Adrenal gland (tissue), 12 donors: ENCODE measurements around the gene EPC1. TPM values are rescaled to one million over a fixed set of nuclear protein-coding genes. Genes with fewer than 3 reads are reported as not detected.
A peak's percentile ranks its signal among the peaks of the same experiment; 100 is the strongest.

Source experiments
- DNase-seq, 7 donors: peaks; one replicate each; pipeline ENCODE4 v3.0.0-alpha.2; 2019 to 2020
- H3K27ac ChIP-seq, 5 donors: fragments of 200-600 bp; sonication (generic) in 4 of 5; 1 replicate in 3 of 5; 2 replicates in 2 of 5; pipeline versions ENCODE4 v1.5.1 to v1.8.0; 2016 to 2020; ENCODE audit warnings: mild to moderate bottlenecking in 1 of 5
- H3K27me3 ChIP-seq: fragments of 200-600 bp; 2 replicates; pipeline ENCODE4 v1.8.0; 2021
- H3K36me3 ChIP-seq, 2 donors: fragments of 200-600 bp; replicated peaks in 1 of 2; 1 replicate in 1 of 2; 2 replicates in 1 of 2; pipeline versions ENCODE4 v1.5.1 to v1.8.0; 2018 to 2022
- H3K4me1 ChIP-seq, 2 donors: fragments of 200-600 bp; replicated peaks in 1 of 2; 1 replicate in 1 of 2; 2 replicates in 1 of 2; pipeline versions ENCODE4 v1.5.1 to v1.8.0; 2018 to 2021
- H3K4me3 ChIP-seq, 4 donors: fragments of 200-600 bp; sonication (generic) in 3 of 4; one replicate each; pipeline ENCODE4 v1.5.1; 2016 to 2018
- H3K9me3 ChIP-seq, 3 donors: fragments of 200-600 bp; sonication (generic) in 1 of 3; replicated peaks in 1 of 3; 1 replicate in 2 of 3; 2 replicates in 1 of 3; pipeline versions ENCODE4 v1.5.1 to v1.8.0; 2016 to 2021
- CTCF ChIP-seq, 6 experiments: fragments of 450-650 bp in 4 of 6; fragments of 200-600 bp in 2 of 6; sonication (generic) in 1 of 6; IDR thresholded peaks; 1 replicate in 5 of 6; 2 replicates in 1 of 6; pipeline versions ENCODE4 v1.5.1 to v1.8.0; 2016 to 2021; ENCODE audit warnings: antibody characterized with exemption in 6 of 6, mild to moderate bottlenecking in 2 of 6, moderate library complexity in 1 of 6
- POLR2A ChIP-seq, 2 donors: fragments of 450-650 bp; IDR thresholded peaks; one replicate each; pipeline ENCODE4 v1.6.1; 2017; ENCODE audit warnings: antibody characterized with exemption in 2 of 2, mild to moderate bottlenecking in 2 of 2, moderate library complexity in 1 of 2
- WGBS, 4 donors: extraction: QIAGEN DNeasy Blood & Tissue Kit in 2 of 4; methylation state at CpG; one replicate each; pipeline versions ENCODE4 v1.1.5 to v1.1.7; 2013 to 2017; 5-methylcytosine and 5-hydroxymethylcytosine counted together
- intact Hi-C, 2 donors: fragments of 100-400 bp; cut with DNase I; formaldehyde crosslinking; loops; one replicate each; pipeline versions ENCODE4 v1.14.1 to v1.15.0; 2022 to 2023
- polyA plus RNA-seq, 3 donors: library from polyadenylated mRNA; stranded (reverse); fragments of 200-250 nt in 2 of 3; fragments of 350-450 nt in 1 of 3; fragmentation: Illumina TruSeq in 1 of 3; extraction: RNeasy Lipid Tissue Mini Kit (QIAGEN cat#74804) in 1 of 3; gene quantifications; one replicate each; pipeline ENCODE4 v1.2.3, GENCODE V29; 2013 to 2014
- total RNA-seq, 9 donors: library from RNA; depleted of rRNA in 4 of 9; stranded (reverse); fragments of >200 nt in 4 of 9; fragments of 120-200 nt in 1 of 9; fragmentation: NEBNext Ultra II Directional in 1 of 9; extraction: Animal tissue kit (Norgen Biotek cat#: 25700) in 1 of 9; gene quantifications; one replicate each; pipeline versions ENCODE4 v1.1.0 to v1.2.4, GENCODE V29; 2013 to 2023
- donor health status: healthy with polysubstance abuse.
- donor health status: Bipolar disorder and iron deficiency.
- donor health status: DM: yes; HTN: yes; CAD: no.
- donor health status: DM: no; HTN: no; CAD: no.
- donor health status: DM: no; HTN: no; CAD: no.
- donor health status: DM: yes; HTN: yes; CAD: no.

EPC1 gene
- total and polyA plus RNA-seq, 12 donors: 10.9 to 43.6 (median 24.4) TPM

GRCh38 chr10:32374605-32375004 lies 27.6 kb upstream of the EPC1 start:
- intact Hi-C loops: no loop called here

GRCh38 chr10:32373496-32373895 lies 26.5 kb upstream of the EPC1 start:
- Histone ChIP-seq H3K9me3 (no peaks in the 10 kb centered on the region), H3K27ac (peak overlapping the region in 1 of 5 donors; percentile 3), H3K4me1 (peaks cover 8 to 41% of the 10 kb centered on the region in 2 donors), H3K36me3 (no peaks in the 10 kb centered on the region), H3K4me3 (no peak overlapping the region), H3K27me3 (no peaks in the 10 kb centered on the region)
- DNase-seq: no peak
- 96 to 99% (median 98%) methylated on average over 2 of the region's 2 CpGs for WGBS, 4 donors
- intact Hi-C loops: no loop called here
- TF ChIP-seq POLR2A (IDR thresholded peaks at IDR 0.05): no peak
- TF ChIP-seq CTCF (IDR thresholded peaks at IDR 0.05): no peak

More at GRCh38 chr10:32374605-32375004, 27.6 kb upstream of the EPC1 start:
- Histone ChIP-seq H3K4me1 (peaks cover 8 to 42% of the 10 kb centered on the region in 2 donors), H3K27ac (no peak overlapping the region), H3K36me3 (no peaks in the 10 kb centered on the region), H3K27me3 (no peaks in the 10 kb centered on the region), H3K9me3 (no peaks in the 10 kb centered on the region), H3K4me3 (no peak overlapping the region)
- no peak for DNase-seq
- 22 to 40% (median 25%) methylated on average over 1 of the region's 1 CpG for WGBS, 4 donors
- TF ChIP-seq CTCF (IDR thresholded peaks at IDR 0.05): no peak
- TF ChIP-seq POLR2A (IDR thresholded peaks at IDR 0.05): no peak

GRCh38 chr10:32373031-32373430 lies 26.1 kb upstream of the EPC1 start:
- no peak for TF ChIP-seq CTCF (IDR thresholded peaks at IDR 0.05)
- TF ChIP-seq POLR2A (IDR thresholded peaks at IDR 0.05): no peak
- H3K36me3 ChIP-seq: no peaks in the 10 kb centered on the region
- intact Hi-C loops: no loop called here
- no peaks in the 10 kb centered on the region for H3K27me3 ChIP-seq
- DNase-seq: no peak
- H3K27ac ChIP-seq: peak overlapping the region in 1 of 5 donors; percentile 3
- peaks cover 8 to 46% of the 10 kb centered on the region in 2 donors for H3K4me1 ChIP-seq
- H3K9me3 ChIP-seq: no peaks in the 10 kb centered on the region
- no peak overlapping the region for H3K4me3 ChIP-seq

- WGBS, 4 donors: 66 to 75% (median 71%) methylated on average over 10 of the region's 10 CpGs
- no peak for TF ChIP-seq POLR2A (IDR thresholded peaks at IDR 0.05)
- no peak for TF ChIP-seq CTCF (IDR thresholded peaks at IDR 0.05)
- Histone ChIP-seq H3K4me1 (peaks cover 8 to 54% of the 10 kb centered on the region in 2 donors), H3K9me3 (no peaks in the 10 kb centered on the region), H3K4me3 (no peak overlapping the region), H3K36me3 (no peaks in the 10 kb centered on the region), H3K27me3 (no peaks in the 10 kb centered on the region), H3K27ac (no peak overlapping the region)
- intact Hi-C loops: no loop called here
- DNase-seq: no peak
Measured at GRCh38 chr10:32372000-32372875, 25.3 kb upstream of the EPC1 start.
